ENCODE data around the gene AMN1.
A peak's percentile ranks its signal among the peaks of the same experiment; 100 is the strongest.

The AMN1 gene

GRCh38 chr12:31664038-31664437, 64.8 kb downstream of the AMN1 start:
- peaks cover 0 to 5% (median 0%) of the 10 kb centered on the region in 3 donors for H3K9me3 ChIP-seq
- H3K27ac ChIP-seq: no peak overlapping the region
- intact Hi-C loops (cut with DNase I; ENCODE audit: low total_unique reads): loop anchor here (10.0 kb wide), 1 partner anchor 61 kb away; the partner anchor contains the start of gene AMN1
- no peak for DNase-seq
- H3K27me3 ChIP-seq: no peaks in the 10 kb centered on the region
- no peak overlapping the region for H3K4me3 ChIP-seq
- H3K4me1 ChIP-seq: peaks cover 0 to 6% (median 0%) of the 10 kb centered on the region in 4 donors
- H3K36me3 ChIP-seq: peaks cover 1 to 18% (median 3%) of the 10 kb centered on the region in 3 donors
- no peak for TF ChIP-seq CTCF (IDR thresholded peaks at IDR 0.05)

DNA sequence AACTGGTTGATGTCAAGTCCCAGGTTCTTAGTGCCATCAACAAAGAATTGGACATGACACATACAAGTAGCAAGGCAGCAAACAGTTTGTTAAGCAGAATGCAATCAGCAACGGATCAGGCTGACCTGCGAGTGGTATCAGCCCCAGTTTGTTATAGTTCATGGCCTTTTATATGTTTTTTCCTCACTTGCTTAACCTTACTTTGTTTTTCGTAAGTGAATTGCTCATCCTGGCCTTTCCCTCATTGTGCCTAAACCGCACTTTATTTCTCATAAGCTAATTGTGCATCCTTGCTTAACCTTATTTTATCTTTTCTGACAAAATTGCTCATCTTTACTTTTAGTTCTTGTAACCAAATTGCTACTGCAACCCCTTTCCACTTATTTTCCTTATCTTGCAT, 65.2 kb downstream of the AMN1 start:
- H3K36me3 ChIP-seq: peaks cover 0 to 18% (median 0%) of the 10 kb centered on the region in 3 donors
- H3K27me3 ChIP-seq: no peaks in the 10 kb centered on the region
- peaks cover 0 to 6% (median under 1%) of the 10 kb centered on the region in 4 donors for H3K4me1 ChIP-seq
- DNase-seq: no peak
- no peak for TF ChIP-seq CTCF (IDR thresholded peaks at IDR 0.05)
- intact Hi-C loops (cut with DNase I; ENCODE audit: low total_unique reads): loop anchor here (10.0 kb wide), 1 partner anchor 61 kb away; the partner anchor contains the start of gene AMN1
- peaks cover 0 to under 1% (median 0%) of the 10 kb centered on the region in 3 donors for H3K9me3 ChIP-seq
- H3K4me3 ChIP-seq: no peak overlapping the region
- no peak overlapping the region for H3K27ac ChIP-seq

DNA sequence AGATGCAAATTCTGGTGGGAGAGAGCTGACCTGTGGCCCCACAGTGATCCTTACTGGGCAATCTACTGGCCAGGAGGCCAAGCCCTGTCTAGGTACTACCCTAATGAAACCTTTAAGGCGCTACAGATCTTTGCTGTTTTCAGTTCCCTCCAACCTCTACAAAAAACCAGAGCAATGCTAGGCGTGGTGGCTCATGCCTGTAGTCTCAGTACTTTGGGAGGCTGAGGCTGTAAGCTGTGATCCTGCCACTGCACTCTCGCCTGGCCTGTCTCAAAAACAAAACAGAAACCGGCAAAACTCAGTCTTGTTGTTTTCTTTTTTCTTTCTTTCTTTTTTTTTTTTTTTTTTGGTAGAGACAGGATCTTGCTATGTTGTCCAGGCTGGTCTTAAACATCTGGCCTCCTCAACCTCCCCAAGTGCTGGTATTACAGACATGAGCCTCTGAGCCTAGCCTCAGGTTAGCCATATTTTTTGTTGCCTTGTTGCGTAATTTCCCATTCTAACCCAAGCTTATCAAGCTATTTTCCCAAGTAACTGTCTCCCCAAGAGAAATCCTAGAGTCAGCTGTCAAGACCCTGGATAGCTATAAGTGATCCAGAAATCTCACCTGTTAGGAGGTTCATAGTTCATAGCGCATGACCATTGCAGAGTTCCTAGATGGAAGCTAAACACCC, 66.5 kb downstream of the AMN1 start:
- no peak for DNase-seq
- no peak overlapping the region for H3K27ac ChIP-seq
- no peak overlapping the region for H3K4me3 ChIP-seq
- intact Hi-C loops (cut with DNase I; ENCODE audit: low total_unique reads): loop anchor here (10.0 kb wide), 1 partner anchor 62 kb away; the partner anchor contains the start of gene AMN1
- H3K9me3 ChIP-seq: no peaks in the 10 kb centered on the region
- no peaks in the 10 kb centered on the region for H3K27me3 ChIP-seq
- TF ChIP-seq CTCF (IDR thresholded peaks at IDR 0.05): no peak
- H3K36me3 ChIP-seq: peaks cover 0 to 18% (median 0%) of the 10 kb centered on the region in 3 donors
- peaks cover 0 to 6% (median 2%) of the 10 kb centered on the region in 4 donors for H3K4me1 ChIP-seq

DNA sequence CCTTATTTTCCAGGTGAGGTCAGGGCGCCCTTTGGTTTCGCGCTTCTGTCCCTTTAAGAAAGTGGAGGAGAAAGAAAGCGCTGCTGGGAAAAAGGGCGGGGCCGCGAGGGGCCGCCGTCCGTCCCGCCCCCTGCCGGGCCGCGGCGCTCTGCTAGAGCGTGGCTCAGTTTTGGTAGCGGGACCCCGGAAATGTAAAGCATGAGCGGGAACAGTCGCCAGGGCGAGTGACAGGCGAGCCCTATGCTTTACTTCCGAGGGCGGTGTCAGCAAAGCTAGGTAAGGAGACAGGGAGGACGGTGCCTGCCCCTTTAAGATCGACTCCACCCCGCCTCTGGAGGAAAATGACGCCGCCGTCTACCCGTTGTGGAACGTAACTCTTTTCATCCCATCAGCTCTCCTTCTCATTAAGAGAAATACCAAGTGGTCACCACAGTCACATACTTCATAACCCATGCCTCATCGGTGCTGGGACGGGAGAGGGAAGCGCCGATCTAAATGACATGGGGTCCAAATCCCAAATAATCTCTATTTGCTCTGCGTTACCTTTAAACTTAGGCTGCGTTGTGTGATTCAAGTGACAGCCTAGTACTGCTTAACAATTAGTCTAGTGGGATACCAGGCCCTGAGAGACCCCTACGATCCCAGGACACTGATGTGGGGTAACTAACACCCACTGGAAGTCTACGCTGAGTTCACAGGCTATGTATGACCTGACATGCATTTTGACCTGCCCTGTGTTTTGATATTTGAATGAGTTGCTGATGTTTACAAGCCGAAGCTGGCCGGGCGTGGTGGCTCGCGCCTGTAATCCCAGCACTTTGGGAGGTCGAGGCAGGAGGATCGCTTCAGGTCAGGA, 69.5 kb downstream of the AMN1 start, which contains the start of gene ETFBKMT:
TSS of gene ETFBKMT (plus strand) at position 602 of the 856 bp plus-strand sequence. CDS start 2,266 bp downstream, outside the sequence.
- Histone ChIP-seq H3K9me3 (no peaks in the 10 kb centered on the region), H3K4me3 (peak within 1 kb of the TSS; percentile 57), H3K4me1 (peaks cover 0 to 6% (median 2%) of the 10 kb centered on the region in 4 donors), H3K27me3 (no peaks in the 10 kb centered on the region), H3K27ac (peak within 1 kb of the TSS; percentile 83 to 92), H3K36me3 (peaks cover 0 to 18% (median 0%) of the 10 kb centered on the region in 3 donors)
- TF ChIP-seq CTCF (IDR thresholded peaks at IDR 0.05): peak; percentile 35 to 52
- intact Hi-C loops (cut with DNase I; ENCODE audit: low total_unique reads): loop anchor here (5.0 to 10.0 kb wide), 2 partner anchors 298 to 645 kb away; partner anchors contain the start of gene RESF1
- DNase-seq: peak; percentile 90 to 93

- peak overlapping the region; percentile 83 to 92 for H3K27ac ChIP-seq
- peaks cover 0 to 18% (median 0%) of the 10 kb centered on the region in 3 donors for H3K36me3 ChIP-seq
- no peak for DNase-seq
- no peaks in the 10 kb centered on the region for H3K27me3 ChIP-seq
- no peak for TF ChIP-seq CTCF (IDR thresholded peaks at IDR 0.05)
- peak overlapping the region; percentile 57 for H3K4me3 ChIP-seq
- no peaks in the 10 kb centered on the region for H3K9me3 ChIP-seq
- peaks cover 0 to 7% (median 2%) of the 10 kb centered on the region in 4 donors for H3K4me1 ChIP-seq
- intact Hi-C loops (cut with DNase I; ENCODE audit: low total_unique reads): loop anchor here (5.0 to 10.0 kb wide), 2 partner anchors 299 to 646 kb away; partner anchors contain the start of gene RESF1
These were observed 70.2 kb downstream of the AMN1 start for GRCh38 chr12:31658471-31659086.

Measured in tibial artery (tissue), 4 donors.